Measurements from ENCODE around the gene CD80. TPM values are rescaled to one million over a fixed set of nuclear protein-coding genes. Genes with fewer than 3 reads are reported as not detected.
"Not testable (repeated sequence)": the region's sequence is repeated elsewhere in the genome, so short reads cannot be mapped to it uniquely, and the experiment has no call there.

CD80 gene
- total RNA-seq, 2 donors from 2014 or later = 24.3 to 28.8 TPM

- not testable (repeated sequence) for H3K9me3 Mint-ChIP-seq; H3K27me3 Mint-ChIP-seq; H3K4me3 Mint-ChIP-seq; ATAC-seq (replicated peaks); H3K27ac Mint-ChIP-seq; H3K36me3 Mint-ChIP-seq (ENCODE audit: low read depth)
- H3K4me1 Mint-ChIP-seq = peaks cover 16% of the 10 kb centered on the region
Measured at GRCh38 chr3:119563334-119563733, 3.9 kb upstream of the CD80 start.

GRCh38 chr3:119562307-119562961 lies 3.0 kb upstream of the CD80 start:
- Mint-ChIP-seq H3K4me1 (peaks cover 25% of the 10 kb centered on the region), H3K27ac (peak overlapping the region; percentile 93), H3K9me3 (no peaks in the 10 kb centered on the region), H3K36me3 (ENCODE audit: low read depth) (peaks cover 9% of the 10 kb centered on the region), H3K4me3 (peak overlapping the region; percentile 81), H3K27me3 (no peaks in the 10 kb centered on the region)
- peak; percentile 85 for ATAC-seq (replicated peaks)

GRCh38 chr3:119560160-119560559 lies 746 bp upstream of the CD80 start:
- Mint-ChIP-seq H3K4me3 (peak overlapping the region; percentile 88), H3K36me3 (ENCODE audit: low read depth) (peaks cover 32% of the 10 kb centered on the region), H3K4me1 (peaks cover 44% of the 10 kb centered on the region), H3K27me3 (no peaks in the 10 kb centered on the region), H3K9me3 (no peaks in the 10 kb centered on the region), H3K27ac (peak overlapping the region; percentile 87)
- no peak for ATAC-seq (replicated peaks)

GRCh38 chr3:119558626-119559317 lies 642 bp downstream of the CD80 start:
- Mint-ChIP-seq H3K27me3 (no peaks in the 10 kb centered on the region), H3K36me3 (ENCODE audit: low read depth) (peaks cover 43% of the 10 kb centered on the region), H3K27ac (peak overlapping the region; percentile 87), H3K4me3 (peak overlapping the region; percentile 88), H3K9me3 (no peaks in the 10 kb centered on the region), H3K4me1 (peaks cover 48% of the 10 kb centered on the region)
- ATAC-seq (replicated peaks) = no peak

- Mint-ChIP-seq H3K4me3 (peak overlapping the region; percentile 88), H3K27me3 (no peaks in the 10 kb centered on the region), H3K4me1 (peaks cover 48% of the 10 kb centered on the region), H3K9me3 (no peaks in the 10 kb centered on the region), H3K36me3 (ENCODE audit: low read depth) (peaks cover 46% of the 10 kb centered on the region), H3K27ac (peak overlapping the region; percentile 89)
- no peak for ATAC-seq (replicated peaks)
Measured at GRCh38 chr3:119557877-119558269, 1.5 kb downstream of the CD80 start.

- H3K27me3 Mint-ChIP-seq = no peaks in the 10 kb centered on the region
- H3K4me1 Mint-ChIP-seq = peaks cover 43% of the 10 kb centered on the region
- H3K27ac Mint-ChIP-seq = peak overlapping the region; percentile 89
- H3K9me3 Mint-ChIP-seq = no peaks in the 10 kb centered on the region
- ATAC-seq (replicated peaks) = no peak
- peak overlapping the region; percentile 88 for H3K4me3 Mint-ChIP-seq
- peaks cover 46% of the 10 kb centered on the region for H3K36me3 Mint-ChIP-seq (ENCODE audit: low read depth)
Measured at GRCh38 chr3:119557192-119557876, 2.1 kb downstream of the CD80 start.

GRCh38 chr3:119555929-119556328 lies 3.5 kb downstream of the CD80 start:
- Mint-ChIP-seq H3K27ac (peak overlapping the region; percentile 89), H3K4me3 (peak overlapping the region; percentile 88), H3K4me1 (peaks cover 42% of the 10 kb centered on the region), H3K36me3 (ENCODE audit: low read depth) (peaks cover 55% of the 10 kb centered on the region), H3K27me3 (no peaks in the 10 kb centered on the region), H3K9me3 (no peaks in the 10 kb centered on the region)
- ATAC-seq (replicated peaks) = no peak

GRCh38 chr3:119555309-119555735 lies 4.1 kb downstream of the CD80 start:
- Mint-ChIP-seq H3K36me3 (ENCODE audit: low read depth) (peaks cover 58% of the 10 kb centered on the region), H3K4me1 (peaks cover 40% of the 10 kb centered on the region), H3K27me3 (no peaks in the 10 kb centered on the region), H3K4me3 (peak overlapping the region; percentile 88), H3K9me3 (no peaks in the 10 kb centered on the region), H3K27ac (peak overlapping the region; percentile 89)
- peak; percentile 13 for ATAC-seq (replicated peaks)

- H3K9me3 Mint-ChIP-seq = no peaks in the 10 kb centered on the region
- peaks cover 32% of the 10 kb centered on the region for H3K4me1 Mint-ChIP-seq
- H3K4me3 Mint-ChIP-seq = peak overlapping the region; percentile 88
- H3K27ac Mint-ChIP-seq = no peak overlapping the region
- ATAC-seq (replicated peaks) = no peak
- peaks cover 65% of the 10 kb centered on the region for H3K36me3 Mint-ChIP-seq (ENCODE audit: low read depth)
- no peaks in the 10 kb centered on the region for H3K27me3 Mint-ChIP-seq
Measured at GRCh38 chr3:119553823-119554415, 5.5 kb downstream of the CD80 start.

GRCh38 chr3:119552928-119553327 lies 6.5 kb downstream of the CD80 start:
- H3K27ac Mint-ChIP-seq; H3K4me3 Mint-ChIP-seq; H3K27me3 Mint-ChIP-seq; H3K9me3 Mint-ChIP-seq; ATAC-seq (replicated peaks): not testable (repeated sequence)
- Mint-ChIP-seq H3K36me3 (ENCODE audit: low read depth) (peaks cover 61% of the 10 kb centered on the region), H3K4me1 (peaks cover 28% of the 10 kb centered on the region)

GRCh38 chr3:119551598-119551997 lies 7.8 kb downstream of the CD80 start:
- no peak overlapping the region for H3K27ac Mint-ChIP-seq
- H3K9me3 Mint-ChIP-seq = no peaks in the 10 kb centered on the region
- peaks cover 55% of the 10 kb centered on the region for H3K36me3 Mint-ChIP-seq (ENCODE audit: low read depth)
- ATAC-seq (replicated peaks) = no peak
- no peaks in the 10 kb centered on the region for H3K27me3 Mint-ChIP-seq
- peaks cover 16% of the 10 kb centered on the region for H3K4me1 Mint-ChIP-seq
- H3K4me3 Mint-ChIP-seq = no peak overlapping the region

GRCh38 chr3:119550192-119550910 lies 9.1 kb downstream of the CD80 start:
- Mint-ChIP-seq H3K4me1 (peaks cover 6% of the 10 kb centered on the region), H3K27me3 (no peaks in the 10 kb centered on the region), H3K9me3 (no peaks in the 10 kb centered on the region), H3K27ac (no peak overlapping the region), H3K4me3 (no peak overlapping the region), H3K36me3 (ENCODE audit: low read depth) (peaks cover 51% of the 10 kb centered on the region)
- no peak for ATAC-seq (replicated peaks)

GRCh38 chr3:119548341-119548740 lies 11.1 kb downstream of the CD80 start:
- Mint-ChIP-seq H3K9me3 (no peaks in the 10 kb centered on the region), H3K36me3 (ENCODE audit: low read depth) (peaks cover 52% of the 10 kb centered on the region), H3K4me3 (no peak overlapping the region), H3K4me1 (no peaks in the 10 kb centered on the region), H3K27me3 (no peaks in the 10 kb centered on the region), H3K27ac (no peak overlapping the region)
- ATAC-seq (replicated peaks) = no peak

- H3K4me3 Mint-ChIP-seq = no peak overlapping the region
- H3K9me3 Mint-ChIP-seq = no peaks in the 10 kb centered on the region
- no peak overlapping the region for H3K27ac Mint-ChIP-seq
- peaks cover under 1% of the 10 kb centered on the region for H3K4me1 Mint-ChIP-seq
- no peak for ATAC-seq (replicated peaks)
- peaks cover 56% of the 10 kb centered on the region for H3K36me3 Mint-ChIP-seq (ENCODE audit: low read depth)
- no peaks in the 10 kb centered on the region for H3K27me3 Mint-ChIP-seq
Measured at GRCh38 chr3:119547227-119547626, 12.2 kb downstream of the CD80 start.
